GM18951 (cell line): Measurements from ENCODE around the gene RNMT.
"Not testable (repeated sequence)": the region's sequence is repeated elsewhere in the genome, so short reads cannot be mapped to it uniquely, and the experiment has no call there.

Experiments
- POLR2A ChIP-seq: IDR thresholded peaks from 4 replicates; pipeline ENCODE4 v1.6.1; 2011; ENCODE audit warnings: mild to moderate bottlenecking; ENCODE audit not compliant: insufficient read length, insufficient read depth; ENCODE audit errors: extremely low read depth
- in situ Hi-C: fragments of 300-500 bp; cut with MboI; formaldehyde crosslinking; loops from one replicate; pipeline ENCODE4 v1.12.0; 2022; ENCODE audit warnings: low sequenced_read_pairs, mixed read lengths, inconsistent platforms; ENCODE audit not compliant: unreplicated experiment

RNMT gene

DNA sequence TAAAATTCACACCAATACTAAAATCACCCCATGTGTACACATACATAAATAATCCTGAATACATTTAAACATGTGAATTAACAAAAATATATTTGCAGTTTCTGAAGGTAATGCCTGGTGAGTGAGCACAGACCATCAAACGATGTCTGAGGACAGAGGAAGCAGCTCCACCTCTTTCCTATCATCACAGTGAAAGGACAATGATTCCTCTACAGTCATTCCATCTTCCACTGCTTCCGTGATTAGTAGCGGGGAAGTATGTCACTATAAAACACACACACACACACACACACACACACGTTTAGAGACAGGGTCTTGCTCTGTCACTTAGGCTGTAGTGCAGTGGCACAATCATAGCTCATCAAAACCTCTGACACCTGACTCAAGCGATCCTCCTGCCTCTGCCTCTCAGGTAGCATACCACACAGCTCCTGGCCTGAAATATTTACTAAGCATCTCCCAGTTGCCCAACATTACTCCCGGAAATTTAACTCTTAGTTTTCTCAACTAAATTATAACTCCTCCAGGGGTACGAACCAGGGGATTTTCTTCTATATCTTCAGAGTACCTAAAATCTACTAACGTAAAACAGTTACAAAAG, 12.9 kb upstream of the RNMT start:
- in situ Hi-C loops: no loop called here
- TF ChIP-seq POLR2A: no peak

DNA sequence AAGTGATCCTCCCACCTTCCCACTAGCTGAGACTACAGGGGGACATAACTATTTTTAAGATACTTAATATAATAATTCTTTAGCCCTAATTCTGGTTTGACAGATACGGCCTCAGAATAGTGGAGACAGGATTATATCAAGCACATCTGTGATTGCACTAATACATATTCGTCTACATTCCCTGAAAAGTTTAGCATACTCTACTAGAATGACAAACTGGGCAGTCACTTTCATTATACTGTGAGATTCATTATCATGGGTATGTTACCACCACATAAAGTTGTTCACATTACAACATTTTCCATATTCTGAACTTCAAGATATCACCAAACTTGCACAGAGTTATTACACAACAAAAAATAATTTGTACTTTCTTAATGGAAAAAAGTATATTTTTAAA, 11.1 kb upstream of the RNMT start:
- in situ Hi-C loops: no loop called here
- TF ChIP-seq POLR2A: no peak

GRCh38 chr18:13716916-13717315, 9.6 kb upstream of the RNMT start:
- in situ Hi-C loops: no loop called here
- TF ChIP-seq POLR2A: no peak

GRCh38 chr18:13720123-13720522, 6.3 kb upstream of the RNMT start:
- in situ Hi-C loops: no loop called here
- TF ChIP-seq POLR2A: no peak

GRCh38 chr18:13720847-13721246, 5.6 kb upstream of the RNMT start:
- no peak for TF ChIP-seq POLR2A
- in situ Hi-C loops: no loop called here

DNA sequence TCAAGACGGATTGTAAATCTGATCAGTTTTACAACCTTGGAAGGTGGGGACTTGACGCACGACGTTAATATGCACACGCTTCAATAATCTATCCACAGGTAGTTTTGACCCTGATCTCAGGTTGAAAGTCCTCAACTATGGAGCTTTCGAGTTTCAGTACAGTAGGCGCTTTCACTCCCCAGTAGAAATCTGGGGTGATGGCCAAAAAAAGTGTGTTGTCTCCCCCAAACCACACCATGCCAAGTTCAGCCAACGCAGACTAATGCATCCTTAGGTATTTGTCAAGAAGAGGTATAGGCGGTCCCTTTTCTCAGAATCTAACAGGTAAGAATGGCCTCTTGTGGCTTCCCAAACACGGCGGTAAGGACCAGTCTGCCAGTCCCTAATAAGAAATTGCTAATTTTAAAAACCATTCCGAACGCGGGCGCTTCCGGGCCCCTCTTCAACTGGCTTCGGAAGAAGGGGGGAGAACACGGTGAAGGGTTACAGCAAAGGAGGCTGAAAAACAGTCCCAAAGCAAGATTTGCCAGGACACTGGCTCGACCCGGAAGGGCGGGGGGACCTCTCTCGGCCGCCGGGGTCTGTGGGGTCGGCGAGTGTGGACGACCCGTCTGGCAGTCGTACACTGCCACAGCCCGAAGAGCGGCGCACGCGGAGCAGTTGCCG, 774 bp upstream of the RNMT start:
- no peak for TF ChIP-seq POLR2A
- in situ Hi-C loops: no loop called here

- in situ Hi-C loops: no loop called here
- TF ChIP-seq POLR2A: no peak
Observed at GRCh38 chr18:13726972-13727331, 479 bp downstream of the RNMT start.

DNA sequence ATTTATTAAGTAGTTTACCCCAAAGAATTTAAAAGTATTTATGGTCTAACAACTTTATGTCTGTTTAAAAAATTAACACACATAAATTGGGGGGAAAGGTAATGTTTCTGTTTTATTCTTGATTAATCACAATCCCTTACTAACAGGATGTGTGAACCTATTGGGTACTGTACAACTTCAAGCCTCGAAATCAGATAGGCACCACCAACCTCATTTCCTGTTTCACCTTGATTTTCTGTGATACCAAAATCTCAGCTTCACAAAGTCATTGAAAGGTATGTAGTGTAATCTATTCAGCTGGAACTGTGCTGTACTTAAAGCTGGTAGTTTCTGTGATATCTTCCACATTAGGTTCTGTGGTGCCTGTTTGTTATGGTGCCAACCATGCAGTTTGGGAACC, 4.0 kb downstream of the RNMT start:
- TF ChIP-seq POLR2A: no peak
- in situ Hi-C loops: no loop called here

- in situ Hi-C loops: no loop called here
- TF ChIP-seq POLR2A: no peak
Observed at GRCh38 chr18:13735681-13736080, 9.2 kb downstream of the RNMT start.

DNA sequence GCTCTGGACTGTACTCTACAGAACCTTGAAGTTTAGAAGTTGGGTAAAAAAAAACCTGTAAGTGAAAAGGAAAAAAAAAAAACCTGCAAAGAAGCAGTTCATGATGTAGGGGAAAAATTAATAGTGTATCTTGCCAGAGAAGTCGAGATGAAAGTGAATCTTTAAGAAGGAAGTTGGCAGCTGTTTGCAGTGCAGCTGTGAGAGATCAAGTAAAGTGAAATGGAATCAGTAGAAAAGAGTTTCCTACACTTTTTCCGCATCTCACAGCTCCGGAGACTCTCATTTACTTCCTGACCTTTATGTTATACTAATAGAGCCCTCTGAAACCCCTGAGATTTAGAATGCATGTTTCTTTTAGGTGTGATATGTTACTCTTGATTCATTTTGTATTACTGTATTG, 19.2 kb downstream of the RNMT start:
- in situ Hi-C loops: no loop called here
- no peak for TF ChIP-seq POLR2A

DNA sequence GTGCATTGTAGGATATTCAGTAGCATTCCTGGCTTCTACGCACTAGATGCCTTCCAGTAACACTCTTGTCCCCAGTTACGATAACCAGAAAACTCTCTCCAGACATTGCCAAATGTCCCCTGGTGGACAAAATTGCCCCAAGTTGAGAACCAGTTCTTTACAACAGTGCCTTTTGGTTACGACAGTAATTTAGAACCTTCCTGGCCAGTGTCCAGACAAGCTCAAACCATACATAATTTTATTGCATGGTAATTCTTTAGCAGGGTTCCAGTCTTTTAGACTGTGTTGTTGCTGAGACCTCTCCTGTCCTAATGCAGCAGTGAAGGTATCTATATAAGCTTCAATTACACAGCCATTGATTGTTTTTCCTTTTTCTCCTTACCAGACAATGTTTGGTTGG, 20.2 kb downstream of the RNMT start:
- in situ Hi-C loops: no loop called here
- no peak for TF ChIP-seq POLR2A

DNA sequence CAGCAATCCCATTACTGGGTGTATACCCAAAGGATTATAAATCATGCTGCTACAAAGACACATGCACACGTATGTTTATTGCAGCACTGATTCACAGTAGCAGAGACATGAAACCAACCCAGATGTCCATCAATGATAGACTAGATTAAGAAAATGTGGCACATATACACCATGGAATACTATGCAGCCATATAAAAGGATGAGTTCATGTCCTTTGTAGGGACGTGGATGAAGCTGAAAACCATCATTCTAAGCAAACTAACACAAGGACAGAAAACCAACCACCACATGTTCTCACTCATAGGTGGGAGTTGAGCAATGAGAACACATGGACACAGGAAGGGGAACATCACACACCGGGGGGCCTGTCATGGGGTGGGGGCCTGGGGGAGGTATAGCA, 25.1 kb downstream of the RNMT start:
- in situ Hi-C loops: not testable (repeated sequence)

DNA sequence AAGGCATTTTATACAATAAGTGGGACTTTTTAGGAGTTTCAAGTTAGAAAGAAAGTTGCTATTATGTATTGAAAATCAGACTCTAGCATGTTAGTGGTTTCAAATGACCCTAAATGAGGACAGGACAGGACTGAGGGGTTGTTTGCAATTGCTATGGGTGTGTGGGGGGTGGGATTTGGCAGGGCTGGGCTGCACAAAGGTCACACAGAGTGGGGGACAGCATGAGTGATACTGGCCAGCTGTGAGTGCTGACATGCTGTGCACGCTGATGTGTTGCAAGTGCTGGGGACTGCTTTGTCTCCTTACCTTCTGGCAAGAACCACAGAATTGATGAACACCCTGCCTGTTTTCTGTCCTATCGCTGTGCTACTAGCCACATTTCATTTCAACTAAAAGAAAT, 29.8 kb downstream of the RNMT start:
- no peak for TF ChIP-seq POLR2A
- in situ Hi-C loops: no loop called here

- no peak for TF ChIP-seq POLR2A
- in situ Hi-C loops: no loop called here
Observed at GRCh38 chr18:13756671-13757070, 30.2 kb downstream of the RNMT start.

GRCh38 chr18:13758622-13759021, 32.1 kb downstream of the RNMT start:
- TF ChIP-seq POLR2A: no peak
- in situ Hi-C loops: no loop called here
